Natural killer cell (primary cell): ENCODE results near the gene NUTF2. TPM values are rescaled to one million over a fixed set of nuclear protein-coding genes. Genes with fewer than 3 reads are reported as not detected.

ENCODE experiments used
- ATAC-seq, 3 donors: fragments of 150-1000 bp in 2 of 3; fragments of 200-7000 bp in 1 of 3; cut with Tn5 transposase; 1 replicate in 1 of 3; 2 replicates in 2 of 3; pipeline ENCODE4 v1.10.0; 2021; ENCODE audit warnings: mild to moderate bottlenecking in 2 of 3, moderate library complexity in 2 of 3
- DNase-seq, 2 donors: peaks; one replicate each; pipeline versions ENCODE4 v3.0.0 to v3.0.0-alpha.2; 2013 to 2021; ENCODE audit warnings: mixed read lengths in 1 of 2
- H3K27ac ChIP-seq: one replicate; pipeline ENCODE4 v1.5.1; 2013; ENCODE audit warnings: mild to moderate bottlenecking, low read length
- H3K27me3 ChIP-seq: one replicate; pipeline ENCODE4 v1.6.1; 2013; ENCODE audit warnings: low read length; ENCODE audit not compliant: control insufficient read depth, insufficient read depth
- H3K36me3 ChIP-seq: one replicate; pipeline ENCODE4 v1.6.1; 2013; ENCODE audit warnings: low read length; ENCODE audit not compliant: control insufficient read depth, insufficient read depth
- H3K4me1 ChIP-seq: one replicate; pipeline ENCODE4 v1.6.1; 2013; ENCODE audit warnings: low read length; ENCODE audit not compliant: control insufficient read depth, insufficient read depth
- H3K4me3 ChIP-seq: one replicate; pipeline ENCODE4 v1.5.1; 2013; ENCODE audit warnings: low read length
- H3K9me3 ChIP-seq: one replicate; pipeline ENCODE4 v1.6.1; 2013; ENCODE audit warnings: low read length; ENCODE audit not compliant: control insufficient read depth, insufficient read depth
- H3K27ac Mint-ChIP-seq, 2 donors: one replicate each; pipeline ENCODE4 v1.8.0; 2022; ENCODE audit warnings: mild to moderate bottlenecking in 2 of 2, mixed read lengths in 2 of 2, moderate library complexity in 1 of 2
- H3K27me3 Mint-ChIP-seq, 2 donors: one replicate each; pipeline ENCODE4 v1.8.0; 2022; ENCODE audit warnings: low read depth in 2 of 2, mixed read lengths in 2 of 2
- H3K36me3 Mint-ChIP-seq: one replicate; pipeline ENCODE4 v1.8.0; 2022; ENCODE audit warnings: mixed read lengths
- H3K4me1 Mint-ChIP-seq, 2 donors: one replicate each; pipeline ENCODE4 v1.8.0; 2022; ENCODE audit warnings: mixed read lengths in 2 of 2
- H3K4me3 Mint-ChIP-seq: one replicate; pipeline ENCODE4 v1.8.0; 2022; ENCODE audit warnings: mild to moderate bottlenecking, moderate library complexity, mixed read lengths
- H3K9me3 Mint-ChIP-seq, 2 donors: one replicate each; pipeline ENCODE4 v1.8.0; 2022; ENCODE audit warnings: mixed read lengths in 2 of 2
- WGBS: methylation state at CpG from one replicate; pipeline ENCODE4 v1.1.7; 2013; ENCODE audit warnings: missing lambda C conversion rate; ENCODE audit not compliant: insufficient coverage; 5-methylcytosine and 5-hydroxymethylcytosine counted together
- intact Hi-C: fragments of 100-400 bp; cut with micrococcal nuclease; formaldehyde crosslinking; loops from one replicate; pipeline ENCODE4 v1.14.2; 2022
- total RNA-seq, 4 donors: library from RNA; stranded (reverse); fragments of 120-200 nt in 1 of 4; gene quantifications; one replicate each; pipeline versions ENCODE4 v1.2.3 to v1.2.4, GENCODE V29; 2013 to 2022
- TF ChIP-seq, protein P1 (sequence below): fragments of 200-600 bp; IDR thresholded peaks from one replicate; pipeline ENCODE4 v1.8.0; 2022; ENCODE audit warnings: antibody characterized with exemption

The NUTF2 gene
- total RNA-seq, 3 donors from 2014 or later (not counting 1 experiment from before 2014, with no cell fraction given): 43.2 to 47.1 (median 43.3) TPM

GRCh38 chr16:67872131-67872630 is 25.4 kb downstream of the NUTF2 start:
- Mint-ChIP-seq H3K36me3 (no peaks in the 10 kb centered on the region), H3K9me3 (no peaks in the 10 kb centered on the region), H3K27ac (peak overlapping the region; percentile 90), H3K4me3 (peak overlapping the region; percentile 92), H3K4me1 (peaks cover 27 to 37% of the 10 kb centered on the region in 2 donors), H3K27me3 (no peaks in the 10 kb centered on the region)
- 73% methylated on average over 2 of the region's 2 CpGs for WGBS
- Histone ChIP-seq H3K36me3 (peaks cover 22% of the 10 kb centered on the region), H3K27me3 (no peaks in the 10 kb centered on the region), H3K4me1 (peaks cover 24% of the 10 kb centered on the region), H3K4me3 (peak overlapping the region; percentile 89), H3K9me3 (no peaks in the 10 kb centered on the region), H3K27ac (peak overlapping the region; percentile 86)
- DNase-seq: peak in 1 of 2 donors; percentile 28
- intact Hi-C loops: loop anchor here (2.0 kb wide), 2 partner anchors 21 to 25 kb away; partner anchors contain the start of genes CENPT, NUTF2 and PSKH1
- TF ChIP-seq, protein P1, sequence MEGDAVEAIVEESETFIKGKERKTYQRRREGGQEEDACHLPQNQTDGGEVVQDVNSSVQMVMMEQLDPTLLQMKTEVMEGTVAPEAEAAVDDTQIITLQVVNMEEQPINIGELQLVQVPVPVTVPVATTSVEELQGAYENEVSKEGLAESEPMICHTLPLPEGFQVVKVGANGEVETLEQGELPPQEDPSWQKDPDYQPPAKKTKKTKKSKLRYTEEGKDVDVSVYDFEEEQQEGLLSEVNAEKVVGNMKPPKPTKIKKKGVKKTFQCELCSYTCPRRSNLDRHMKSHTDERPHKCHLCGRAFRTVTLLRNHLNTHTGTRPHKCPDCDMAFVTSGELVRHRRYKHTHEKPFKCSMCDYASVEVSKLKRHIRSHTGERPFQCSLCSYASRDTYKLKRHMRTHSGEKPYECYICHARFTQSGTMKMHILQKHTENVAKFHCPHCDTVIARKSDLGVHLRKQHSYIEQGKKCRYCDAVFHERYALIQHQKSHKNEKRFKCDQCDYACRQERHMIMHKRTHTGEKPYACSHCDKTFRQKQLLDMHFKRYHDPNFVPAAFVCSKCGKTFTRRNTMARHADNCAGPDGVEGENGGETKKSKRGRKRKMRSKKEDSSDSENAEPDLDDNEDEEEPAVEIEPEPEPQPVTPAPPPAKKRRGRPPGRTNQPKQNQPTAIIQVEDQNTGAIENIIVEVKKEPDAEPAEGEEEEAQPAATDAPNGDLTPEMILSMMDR: no peak
- ATAC-seq: no peak

- Mint-ChIP-seq H3K9me3 (no peaks in the 10 kb centered on the region), H3K27ac (peak within 1 kb of the TSS; percentile 90), H3K36me3 (no peaks in the 10 kb centered on the region), H3K4me3 (peak within 1 kb of the TSS; percentile 92), H3K27me3 (no peaks in the 10 kb centered on the region), H3K4me1 (peaks cover 27 to 37% of the 10 kb centered on the region in 2 donors)
- peak within 1 kb of the TSS; percentile 86 for H3K27ac ChIP-seq
- DNase-seq: peak; percentile 91
- no peaks in the 10 kb centered on the region for H3K27me3 ChIP-seq
- ATAC-seq: peak; percentile 92 to 96 (median 94)
- intact Hi-C loops: loop anchor here (2.0 kb wide), 2 partner anchors 20 to 26 kb away; partner anchors contain the start of genes CENPT, NUTF2 and PSKH1
- H3K9me3 ChIP-seq: no peaks in the 10 kb centered on the region
- H3K36me3 ChIP-seq: peaks cover 25% of the 10 kb centered on the region
- TF ChIP-seq, protein P1: no peak
- H3K4me1 ChIP-seq: peaks cover 24% of the 10 kb centered on the region
- H3K4me3 ChIP-seq: peak within 1 kb of the TSS; percentile 89
- WGBS: 2% methylated on average over 72 of the region's 72 CpGs
These were observed 26.1 kb downstream of the NUTF2 start, which contains the start of gene EDC4 for GRCh38 chr16:67872631-67873434. TSS of gene EDC4 (plus strand) at chr16:67873052. CDS start at chr16:67873262, 210 bp downstream.

GRCh38 chr16:67873435-67874370 is 27.0 kb downstream of the NUTF2 start:
- H3K27me3 Mint-ChIP-seq: no peaks in the 10 kb centered on the region
- Histone ChIP-seq H3K27me3 (no peaks in the 10 kb centered on the region), H3K4me1 (peaks cover 24% of the 10 kb centered on the region), H3K4me3 (peak overlapping the region; percentile 89), H3K36me3 (peaks cover 30% of the 10 kb centered on the region), H3K27ac (peak overlapping the region; percentile 53), H3K9me3 (no peaks in the 10 kb centered on the region)
- WGBS: 14% methylated on average over 23 of the region's 23 CpGs
- peak overlapping the region; percentile 92 for H3K4me3 Mint-ChIP-seq
- TF ChIP-seq, protein P1: no peak
- DNase-seq (no peak), ATAC-seq (peak in 2 of 3 donors; percentile 1 to 3)
- H3K27ac Mint-ChIP-seq: peak overlapping the region; percentile 90
- H3K9me3 Mint-ChIP-seq: no peaks in the 10 kb centered on the region
- H3K4me1 Mint-ChIP-seq: peaks cover 27 to 37% of the 10 kb centered on the region in 2 donors
- intact Hi-C loops: loop anchor here (2.0 kb wide), 2 partner anchors 19 to 27 kb away; partner anchors contain the start of genes CENPT, NUTF2 and PSKH1
- no peaks in the 10 kb centered on the region for H3K36me3 Mint-ChIP-seq
